Measurements from ENCODE around the gene NAGPA.

Gene NAGPA

GRCh38 chr16:5062790-5063765, 29.3 kb upstream of the NAGPA start:
- Histone ChIP-seq H3K9me3 (no peaks in the 10 kb centered on the region), H3K27ac (no peak overlapping the region), H3K4me1 (no peaks in the 10 kb centered on the region), H3K27me3 (peaks cover 0 to 23% of the 10 kb centered on the region in 2 donors), H3K4me3 (no peak overlapping the region), H3K36me3 (no peaks in the 10 kb centered on the region)
- DNase-seq = no peak
- TF ChIP-seq, protein P1, sequence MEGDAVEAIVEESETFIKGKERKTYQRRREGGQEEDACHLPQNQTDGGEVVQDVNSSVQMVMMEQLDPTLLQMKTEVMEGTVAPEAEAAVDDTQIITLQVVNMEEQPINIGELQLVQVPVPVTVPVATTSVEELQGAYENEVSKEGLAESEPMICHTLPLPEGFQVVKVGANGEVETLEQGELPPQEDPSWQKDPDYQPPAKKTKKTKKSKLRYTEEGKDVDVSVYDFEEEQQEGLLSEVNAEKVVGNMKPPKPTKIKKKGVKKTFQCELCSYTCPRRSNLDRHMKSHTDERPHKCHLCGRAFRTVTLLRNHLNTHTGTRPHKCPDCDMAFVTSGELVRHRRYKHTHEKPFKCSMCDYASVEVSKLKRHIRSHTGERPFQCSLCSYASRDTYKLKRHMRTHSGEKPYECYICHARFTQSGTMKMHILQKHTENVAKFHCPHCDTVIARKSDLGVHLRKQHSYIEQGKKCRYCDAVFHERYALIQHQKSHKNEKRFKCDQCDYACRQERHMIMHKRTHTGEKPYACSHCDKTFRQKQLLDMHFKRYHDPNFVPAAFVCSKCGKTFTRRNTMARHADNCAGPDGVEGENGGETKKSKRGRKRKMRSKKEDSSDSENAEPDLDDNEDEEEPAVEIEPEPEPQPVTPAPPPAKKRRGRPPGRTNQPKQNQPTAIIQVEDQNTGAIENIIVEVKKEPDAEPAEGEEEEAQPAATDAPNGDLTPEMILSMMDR (IDR thresholded peaks at IDR 0.05) = no peak
- intact Hi-C loops (cut with DNase I; ENCODE audit: low total_unique reads) = no loop called here

DNA sequence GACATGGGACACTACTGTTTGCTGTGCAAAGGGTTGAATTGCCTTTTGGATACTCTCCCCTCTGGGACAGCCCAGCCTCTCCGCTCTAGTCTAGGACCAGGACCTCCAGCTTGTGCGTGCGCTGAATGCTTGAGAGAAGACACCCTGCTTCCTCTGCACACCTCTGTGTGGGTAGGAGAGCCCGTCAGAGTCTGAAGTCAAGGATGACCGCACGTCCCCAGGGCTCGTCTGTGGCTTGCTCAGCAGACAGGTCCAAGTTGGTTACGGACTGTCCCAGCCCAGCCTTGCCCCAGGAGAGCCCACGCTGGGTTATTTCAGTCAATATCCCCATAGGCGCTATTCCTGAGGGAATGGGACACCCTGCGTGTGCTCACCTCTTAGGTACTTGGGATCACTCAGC, 28.3 kb upstream of the NAGPA start:
- Histone ChIP-seq H3K4me1 (no peaks in the 10 kb centered on the region), H3K27me3 (peaks cover 0 to 23% of the 10 kb centered on the region in 2 donors), H3K36me3 (no peaks in the 10 kb centered on the region), H3K27ac (no peak overlapping the region), H3K4me3 (no peak overlapping the region), H3K9me3 (no peaks in the 10 kb centered on the region)
- TF ChIP-seq, protein P1 (IDR thresholded peaks at IDR 0.05) = no peak
- DNase-seq = no peak
- intact Hi-C loops (cut with DNase I; ENCODE audit: low total_unique reads) = no loop called here

DNA sequence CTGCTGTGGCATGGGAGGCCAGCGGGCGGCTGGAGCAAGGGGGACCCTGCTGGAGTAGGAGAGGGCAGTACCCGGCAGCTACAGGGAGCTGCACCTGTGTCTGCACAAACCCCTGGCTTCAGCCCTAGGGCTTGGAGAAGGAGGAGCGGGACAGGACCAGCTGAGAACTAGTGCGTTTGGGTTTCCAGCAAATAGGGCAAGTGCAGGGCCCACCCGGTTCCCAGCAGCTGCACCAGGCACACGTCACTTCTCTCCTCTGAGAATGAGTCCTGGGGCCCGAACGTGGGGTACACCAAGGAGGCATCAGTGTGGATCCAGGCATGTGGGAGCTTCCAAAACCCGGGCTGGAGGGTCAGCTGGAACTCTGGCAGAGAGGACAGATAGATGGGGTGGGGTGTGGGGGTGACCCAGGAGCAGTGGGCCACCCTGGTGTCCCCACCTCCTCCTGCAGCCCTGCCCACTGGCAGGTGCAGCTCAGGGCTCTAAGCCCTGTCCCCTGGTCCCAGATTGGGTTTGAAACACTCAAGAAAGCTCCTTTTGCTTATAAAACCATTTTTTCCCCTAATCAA, 26.4 kb upstream of the NAGPA start:
- Histone ChIP-seq H3K36me3 (no peaks in the 10 kb centered on the region), H3K27me3 (peaks cover 0 to 23% of the 10 kb centered on the region in 2 donors), H3K4me3 (no peak overlapping the region), H3K27ac (no peak overlapping the region), H3K9me3 (no peaks in the 10 kb centered on the region), H3K4me1 (no peaks in the 10 kb centered on the region)
- intact Hi-C loops (cut with DNase I; ENCODE audit: low total_unique reads) = no loop called here
- DNase-seq = no peak
- TF ChIP-seq, protein P1 (IDR thresholded peaks at IDR 0.05) = no peak

DNA sequence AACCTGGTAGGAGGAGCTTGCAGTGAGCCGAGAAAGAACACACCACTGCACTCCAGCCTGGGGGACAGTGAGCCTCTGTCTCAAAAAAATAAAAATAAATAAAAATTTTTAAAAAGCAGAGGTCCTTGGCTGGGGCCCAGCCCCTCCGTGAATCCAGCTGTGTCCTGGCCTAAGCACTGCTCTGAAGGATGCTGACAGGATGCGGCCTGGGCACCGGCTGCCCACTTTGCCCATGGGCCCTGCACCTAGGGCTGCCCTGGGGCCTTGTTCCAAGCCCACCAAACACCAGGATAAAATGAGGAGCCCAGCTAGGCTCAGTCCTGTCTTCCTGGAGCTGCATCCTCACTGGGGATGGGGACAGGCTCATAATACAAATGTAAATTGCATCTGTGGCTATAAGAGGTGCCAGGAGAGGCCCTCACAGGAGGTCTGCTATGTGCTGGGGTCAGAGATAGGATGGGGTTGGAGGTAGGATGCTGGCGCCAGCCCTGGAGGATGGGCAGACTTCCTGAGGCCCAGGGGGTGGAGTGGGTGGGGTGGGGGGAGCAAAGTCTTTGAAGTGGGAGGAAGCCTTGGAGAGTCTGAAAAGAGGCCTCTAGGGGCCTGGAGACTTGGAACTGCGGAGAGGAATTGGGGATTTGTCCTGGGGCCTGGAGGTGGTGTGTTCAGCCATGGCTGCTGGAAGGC, 25.8 kb upstream of the NAGPA start:
- Histone ChIP-seq H3K4me3 (no peak overlapping the region), H3K4me1 (no peaks in the 10 kb centered on the region), H3K27me3 (peaks cover 0 to 23% of the 10 kb centered on the region in 2 donors), H3K36me3 (no peaks in the 10 kb centered on the region), H3K27ac (no peak overlapping the region), H3K9me3 (no peaks in the 10 kb centered on the region)
- TF ChIP-seq, protein P1 (IDR thresholded peaks at IDR 0.05) = no peak
- intact Hi-C loops (cut with DNase I; ENCODE audit: low total_unique reads) = no loop called here
- DNase-seq = no peak

DNA sequence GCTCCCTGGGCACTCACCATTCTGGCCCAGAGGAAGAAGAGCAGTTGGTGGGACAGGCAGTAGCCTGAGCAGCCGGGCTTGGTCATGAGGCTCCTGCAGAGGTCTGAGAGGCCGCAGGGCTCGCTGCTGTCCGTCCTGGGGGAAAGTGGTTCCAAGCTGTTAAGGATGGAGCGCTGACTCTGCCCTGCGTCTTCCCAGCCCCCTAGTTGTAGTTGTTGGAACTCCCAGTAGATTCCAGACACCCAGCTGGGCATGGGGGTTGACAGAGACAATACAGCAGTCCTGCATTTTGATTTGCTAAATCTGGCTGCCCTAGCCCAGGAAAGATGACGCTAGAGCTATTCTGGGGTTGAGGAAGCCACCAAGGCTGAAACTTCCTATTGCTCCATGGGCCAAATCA, 24.7 kb upstream of the NAGPA start:
- no peak for DNase-seq
- Histone ChIP-seq H3K36me3 (no peaks in the 10 kb centered on the region), H3K4me3 (no peak overlapping the region), H3K27me3 (peaks cover 0 to 23% of the 10 kb centered on the region in 2 donors), H3K4me1 (no peaks in the 10 kb centered on the region), H3K9me3 (no peaks in the 10 kb centered on the region), H3K27ac (no peak overlapping the region)
- intact Hi-C loops (cut with DNase I; ENCODE audit: low total_unique reads) = no loop called here
- TF ChIP-seq, protein P1 (IDR thresholded peaks at IDR 0.05) = no peak

Data from tibial artery (tissue), 4 donors.